GM18520 (cell line): ENCODE results near the gene GALNT5.

ENCODE experiments used
- ATAC-seq: cut with Tn5 transposase; IDR thresholded peaks from one replicate; pipeline ENCODE4 v1.9.1; 2021; ENCODE audit not compliant: unreplicated experiment

Gene GALNT5

GRCh38 chr2:157283468-157283867, 26.0 kb downstream of the GALNT5 start:
- ATAC-seq: no peak

GRCh38 chr2:157287160-157287559, 29.7 kb downstream of the GALNT5 start:
- ATAC-seq: no peak

DNA sequence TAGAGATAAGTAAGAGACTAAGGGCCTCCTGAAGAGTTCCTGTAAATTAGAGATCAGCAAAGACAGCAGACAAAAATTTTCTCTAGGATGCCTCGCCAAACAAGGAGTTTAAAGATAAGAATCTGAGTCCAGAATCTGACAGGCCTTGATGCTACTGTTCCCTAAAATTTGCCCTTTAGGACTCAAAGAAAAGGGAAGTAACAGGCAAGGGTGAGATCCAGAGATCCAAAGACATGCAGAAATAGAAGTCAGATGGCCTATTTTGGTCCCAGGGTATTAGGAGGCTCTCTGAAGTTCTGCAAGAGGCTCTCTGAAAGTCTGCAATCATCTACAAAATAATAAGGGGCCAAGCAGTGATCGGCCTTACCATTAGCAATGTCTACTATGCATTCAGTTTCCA, 33.0 kb downstream of the GALNT5 start:
- no peak for ATAC-seq

DNA sequence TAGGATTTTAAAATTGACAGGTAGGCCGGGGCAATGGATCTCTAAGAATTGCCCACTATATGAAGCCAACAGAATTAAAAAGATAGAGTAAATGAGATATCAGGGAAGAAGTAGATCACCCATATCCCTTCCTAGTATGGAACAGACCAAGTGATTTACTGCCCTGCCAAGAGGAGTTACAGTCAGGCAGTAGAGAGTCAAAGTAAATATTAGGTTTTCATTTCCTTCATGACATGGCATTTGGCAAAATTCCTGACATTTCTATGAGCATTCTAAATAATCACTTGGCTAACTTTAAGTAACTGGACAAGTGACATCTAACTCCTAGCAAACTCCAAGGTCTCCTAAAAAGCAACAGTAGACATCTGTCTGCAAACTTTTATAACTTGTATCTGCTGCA, 33.5 kb downstream of the GALNT5 start:
- ATAC-seq: no peak

- ATAC-seq: no peak
Observed at GRCh38 chr2:157292853-157293252, 35.3 kb downstream of the GALNT5 start.

- no peak for ATAC-seq
Observed at GRCh38 chr2:157296490-157296889, 39.0 kb downstream of the GALNT5 start.

DNA sequence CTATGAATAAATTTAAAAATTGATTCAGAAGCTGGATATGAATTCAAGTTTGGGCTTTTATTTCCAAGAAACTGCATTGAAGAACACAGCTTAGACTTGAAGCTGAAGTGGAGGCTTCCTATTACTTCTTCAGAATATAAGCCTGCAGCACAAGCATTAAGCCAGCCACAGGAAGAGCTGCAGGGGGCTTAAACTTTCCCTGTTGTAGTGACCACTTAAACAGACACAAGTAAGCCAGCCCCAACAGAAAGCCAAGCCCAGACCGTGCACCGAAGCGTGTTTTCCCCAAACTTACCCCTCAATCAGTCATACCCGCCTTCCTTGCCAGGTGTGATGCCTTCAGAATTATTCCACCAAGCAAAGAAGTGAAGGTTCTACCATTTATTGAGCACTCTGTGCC, 39.5 kb downstream of the GALNT5 start:
- ATAC-seq: no peak

GRCh38 chr2:157301307-157301706, 43.8 kb downstream of the GALNT5 start:
- no peak for ATAC-seq

DNA sequence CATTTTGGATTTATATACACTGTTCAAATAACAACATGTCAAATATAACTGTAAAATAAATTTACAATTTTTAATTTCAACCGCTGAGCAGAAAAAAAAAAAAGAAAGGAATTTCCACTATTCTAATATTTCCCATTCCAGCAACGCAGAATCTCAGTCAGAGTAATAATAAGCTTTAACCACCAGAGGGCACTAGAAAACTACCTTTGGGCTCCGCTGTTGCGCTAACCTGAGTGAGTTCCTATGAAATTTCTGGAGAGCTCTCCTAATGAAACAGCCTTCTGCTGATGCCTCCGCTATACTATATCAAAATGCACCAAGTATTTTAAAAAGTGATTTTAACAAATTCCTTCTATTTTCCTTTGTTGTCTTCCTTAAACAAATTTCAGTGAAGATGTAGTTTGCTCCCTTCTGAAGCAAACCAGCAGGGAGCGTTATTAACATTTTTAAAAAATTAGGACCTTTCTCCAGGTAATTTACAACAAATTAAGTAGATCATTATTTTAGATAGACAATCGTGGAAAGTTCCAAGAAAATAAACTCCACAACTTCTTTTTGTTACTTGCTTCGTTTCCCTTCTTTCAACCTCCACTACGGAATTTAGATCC, 45.1 kb downstream of the GALNT5 start:
- peak; percentile 47 for ATAC-seq

GRCh38 chr2:157303612-157304011, 46.1 kb downstream of the GALNT5 start:
- no peak for ATAC-seq

DNA sequence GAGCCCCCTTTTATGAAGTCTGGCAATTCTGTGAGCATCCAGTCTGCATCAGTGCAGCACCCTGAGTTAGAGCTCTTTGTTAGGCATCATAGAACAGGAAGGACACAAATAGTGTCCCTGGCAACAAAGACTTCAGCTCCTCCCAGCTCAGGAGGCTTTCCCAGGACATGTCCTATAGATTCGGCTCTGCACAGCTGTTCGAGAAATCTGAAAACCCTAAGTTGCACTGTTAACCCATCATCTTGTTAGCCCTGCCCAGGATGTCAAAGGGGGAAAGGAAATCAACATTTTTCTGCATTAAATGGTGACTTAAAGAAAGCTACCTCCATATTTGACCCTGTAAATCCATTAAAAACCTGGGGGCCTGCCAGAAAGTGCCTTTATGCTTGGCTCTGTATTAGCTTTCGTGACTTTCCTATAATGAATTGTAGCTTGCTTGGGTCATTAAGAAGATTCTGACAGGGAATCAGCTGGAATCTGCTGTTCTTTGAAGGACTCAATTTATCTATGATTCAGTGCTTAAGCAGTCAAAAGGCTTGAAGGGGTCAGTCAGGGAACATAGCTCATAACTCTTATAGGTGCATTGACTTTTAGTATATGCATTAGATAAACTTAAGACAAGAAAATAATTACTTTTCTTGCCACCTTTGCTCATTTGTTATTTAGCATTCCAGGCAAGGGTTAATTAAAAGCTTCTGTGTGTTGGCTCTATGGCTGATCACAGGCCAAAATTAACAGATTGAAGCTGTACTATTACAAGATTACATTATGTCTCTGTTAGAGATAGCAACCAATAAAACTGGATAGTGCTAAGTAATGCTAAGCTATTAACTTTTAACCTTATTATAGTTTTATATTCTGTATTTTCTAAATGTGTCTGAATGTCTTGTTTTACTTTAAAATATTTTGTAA, 47.6 kb downstream of the GALNT5 start:
- no peak for ATAC-seq

DNA sequence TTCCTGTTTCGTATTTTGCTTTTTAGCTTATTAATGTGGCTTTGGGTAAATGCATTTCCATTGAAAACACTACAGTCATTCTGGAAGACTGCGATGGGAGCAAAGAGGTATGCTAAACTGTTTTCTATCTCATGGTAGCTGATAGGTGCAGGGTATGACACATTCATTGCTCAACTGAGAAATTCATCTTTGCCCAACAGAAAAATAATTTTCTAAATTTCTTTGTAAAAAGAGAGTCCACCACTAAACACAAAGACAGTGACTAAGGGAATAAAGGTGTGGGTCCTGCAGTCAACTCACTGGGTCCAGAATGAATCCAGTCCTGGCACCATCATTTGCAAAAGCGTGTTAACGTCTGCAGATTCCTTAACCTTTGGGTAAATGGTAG, 48.2 kb downstream of the GALNT5 start:
- no peak for ATAC-seq

DNA sequence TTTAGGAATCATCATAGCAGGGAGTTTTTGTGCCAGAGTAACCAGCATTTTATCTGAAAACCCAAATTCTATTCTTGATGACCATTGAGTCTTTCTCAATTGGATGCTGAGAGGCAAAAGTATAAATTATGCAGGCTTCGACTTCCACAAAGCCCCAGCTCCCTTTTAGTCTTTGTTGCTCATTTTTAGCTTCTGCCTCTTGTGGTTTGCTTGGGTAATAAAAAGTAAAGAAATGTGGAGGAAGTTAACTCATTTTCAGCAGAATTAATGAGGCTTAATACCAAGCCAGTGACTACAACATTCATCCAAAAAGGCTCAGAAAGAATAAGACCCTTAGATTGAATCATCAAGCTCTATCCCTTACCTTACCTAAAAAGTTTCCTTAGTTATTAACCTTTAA, 49.5 kb downstream of the GALNT5 start:
- no peak for ATAC-seq

DNA sequence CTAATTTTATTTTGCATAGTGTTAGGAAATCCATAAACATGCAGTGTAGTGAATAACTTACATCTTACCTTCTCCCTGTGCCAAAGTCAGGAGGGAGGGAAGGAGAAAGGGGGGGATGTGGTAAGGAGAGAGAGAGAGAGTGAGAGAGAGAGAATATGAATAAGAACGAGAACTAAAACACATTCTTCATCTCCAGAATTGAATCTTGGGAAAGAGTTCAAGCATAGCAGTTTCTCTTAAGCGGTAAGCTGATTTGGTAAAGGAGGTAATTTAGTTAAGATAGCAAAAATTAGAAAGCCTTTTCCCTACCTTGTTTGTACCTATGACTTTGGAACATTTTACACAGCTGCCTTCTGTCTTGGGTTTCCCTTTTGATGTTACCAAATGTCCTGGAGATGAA, 52.4 kb downstream of the GALNT5 start:
- ATAC-seq: no peak

GRCh38 chr2:157311706-157312105, 54.2 kb downstream of the GALNT5 start:
- ATAC-seq: no peak

DNA sequence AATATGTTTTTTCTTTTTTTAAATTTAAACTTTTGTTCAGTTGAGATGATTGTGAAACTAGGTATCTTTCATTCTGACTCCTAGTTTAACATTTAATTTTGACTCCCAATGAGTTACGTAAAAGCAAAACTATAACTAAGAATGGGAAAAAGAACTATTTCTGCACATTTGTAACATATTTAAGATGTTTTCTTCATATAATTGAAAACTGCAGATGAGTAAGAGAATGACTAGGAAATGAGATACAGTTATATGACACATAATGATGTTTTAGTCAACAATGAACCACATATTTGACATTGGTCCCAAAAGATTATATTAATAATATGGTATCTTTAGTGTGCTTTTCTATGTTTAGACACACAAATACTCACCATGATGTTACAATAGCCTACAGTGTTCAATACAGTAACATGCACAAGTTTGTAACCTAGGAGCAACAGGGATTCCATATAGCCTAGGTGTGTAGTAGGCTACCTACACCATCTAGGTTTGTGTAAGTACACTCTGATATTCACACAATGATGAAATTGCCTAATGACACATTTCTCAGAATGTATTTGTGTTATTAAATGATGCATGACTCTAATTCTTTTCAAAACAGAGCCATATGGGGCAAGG, 55.5 kb downstream of the GALNT5 start:
- no peak for ATAC-seq

- no peak for ATAC-seq
Observed at GRCh38 chr2:157315901-157316300, 58.4 kb downstream of the GALNT5 start.

DNA sequence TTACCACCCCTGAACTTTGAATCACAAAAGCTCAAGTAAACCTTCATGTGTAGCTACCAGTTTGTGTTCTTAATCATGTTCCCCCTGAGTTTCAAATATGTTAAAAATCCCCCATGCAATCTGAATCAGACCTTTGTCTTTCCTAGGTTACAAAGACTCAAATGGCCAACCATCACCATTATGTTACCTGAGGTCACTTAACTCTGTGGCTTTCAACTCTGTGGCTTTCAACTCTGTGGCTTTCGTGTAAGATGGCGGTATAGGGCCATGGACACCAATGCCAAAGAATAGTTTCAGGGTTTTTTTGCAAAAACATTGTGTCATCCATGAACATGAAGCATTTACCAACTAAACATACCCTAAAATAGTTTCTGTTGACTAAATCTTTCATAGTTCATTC, 61.4 kb downstream of the GALNT5 start:
- ATAC-seq: no peak

GRCh38 chr2:157319795-157320194, 62.3 kb downstream of the GALNT5 start:
- ATAC-seq: no peak

DNA sequence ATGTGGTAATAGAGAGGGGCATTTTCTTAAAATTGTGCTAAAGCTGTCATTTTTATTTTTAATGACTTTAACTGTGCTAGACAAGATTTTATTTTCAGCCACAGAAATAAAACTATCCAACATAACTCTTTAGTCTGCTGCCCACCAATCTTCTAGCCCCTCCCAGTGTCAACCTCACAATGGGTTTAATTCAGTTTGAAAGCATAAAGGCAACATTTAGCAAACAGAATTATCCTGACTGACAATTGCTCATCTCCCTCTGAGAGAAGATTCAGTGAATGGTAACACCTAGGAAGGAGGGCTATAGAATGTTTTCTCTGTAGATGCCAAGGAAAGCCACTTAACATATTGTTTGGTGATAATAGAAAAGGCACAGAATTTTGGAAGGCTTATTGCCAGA, 62.9 kb downstream of the GALNT5 start:
- no peak for ATAC-seq

DNA sequence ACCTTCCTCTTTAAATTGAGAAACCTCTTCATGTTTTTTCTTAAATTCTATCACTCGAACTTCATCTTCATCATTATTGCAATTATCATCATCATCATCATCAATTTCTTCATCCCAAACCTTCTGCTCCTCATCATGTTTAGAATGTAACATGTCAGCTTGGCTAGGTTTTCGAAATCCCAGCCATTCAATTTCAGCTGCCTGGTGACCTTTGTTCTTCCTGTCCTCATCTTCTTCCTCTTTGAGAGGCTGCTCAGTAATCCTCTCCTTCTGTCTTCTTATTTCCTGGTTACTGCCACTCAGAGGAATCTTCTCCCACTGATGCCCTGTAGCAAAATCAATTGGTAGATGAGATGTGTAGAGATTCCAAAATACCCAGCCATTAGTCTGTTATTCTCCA, 64.0 kb downstream of the GALNT5 start:
- ATAC-seq: no peak

GRCh38 chr2:157322432-157322831, 64.9 kb downstream of the GALNT5 start:
- no peak for ATAC-seq
